A673 (cell line): Measurements from ENCODE around the gene DYNLT1. TPM values are rescaled to one million over a fixed set of nuclear protein-coding genes. Genes with fewer than 3 reads are reported as not detected.

Experiments used
- Bru-seq: library from RNA; stranded (reverse); fragments of 400-500 nt; gene quantifications from one replicate; lab custom pipeline; 2021; lab: Mats Ljungman, UMichigan
- BruChase-seq, 2 experiments: library from RNA; stranded (reverse); fragments of 400-500 nt; gene quantifications; one replicate each; lab custom pipeline; 2021; lab: Mats Ljungman, UMichigan
- BruUV-seq: library from RNA; stranded (reverse); fragments of 400-500 nt; replicated peaks from 2 replicates; lab custom pipeline; 2021; lab: Mats Ljungman, UMichigan
- CTCF ChIA-PET: fragments of 300-600 bp; sonication (Branson Sonifier 250); formaldehyde crosslinking; loops from one replicate; lab custom pipeline; 2022; ENCODE audit warnings: antibody characterized with exemption; lab: Charles Lee
- POLR2A ChIA-PET: fragments of 300-600 bp; sonication (Branson Sonifier 250); formaldehyde crosslinking; loops from one replicate; lab custom pipeline; 2022; ENCODE audit warnings: antibody characterized with exemption; ENCODE audit not compliant: low non-redundant PET; lab: Charles Lee
- DNase-seq: peaks from one replicate; pipeline ENCODE4 v3.0.0-alpha.2; 2015; ENCODE audit warnings: low spot score
- H3K27ac ChIP-seq: fragments of 200-600 bp; sonication (generic); 2 replicates; pipeline ENCODE4 v1.5.1; 2016; ENCODE audit warnings: mixed run types, low read depth, mild to moderate bottlenecking, mixed read lengths, antibody characterized with exemption, low read length; ENCODE audit not compliant: poor library complexity, severe bottlenecking
- H3K27me3 ChIP-seq: fragments of 200-600 bp; sonication (generic); replicated peaks from 2 replicates; pipeline ENCODE4 v1.6.1; 2017; ENCODE audit warnings: mixed run types, low read depth, mild to moderate bottlenecking, mixed read lengths, antibody characterized with exemption, low read length; ENCODE audit not compliant: insufficient read depth, poor library complexity
- H3K36me3 ChIP-seq: fragments of 200-600 bp; sonication (generic); 2 replicates; pipeline ENCODE4 v1.6.1; 2016; ENCODE audit warnings: mixed run types, mild to moderate bottlenecking, mixed read lengths, antibody characterized with exemption, low read length; ENCODE audit not compliant: insufficient read depth, poor library complexity, severe bottlenecking
- H3K4me1 ChIP-seq: fragments of 200-600 bp; sonication (generic); 2 replicates; pipeline ENCODE4 v1.6.1; 2017; ENCODE audit warnings: mixed run types, mild to moderate bottlenecking, mixed read lengths, antibody characterized with exemption, low read length; ENCODE audit not compliant: insufficient read depth, poor library complexity, severe bottlenecking
- H3K4me3 ChIP-seq: fragments of 200-600 bp; sonication (generic); 2 replicates; pipeline ENCODE4 v1.5.1; 2016; ENCODE audit warnings: low read depth, mixed run types, mild to moderate bottlenecking, mixed read lengths, low read length; ENCODE audit not compliant: poor library complexity, severe bottlenecking
- H3K9me3 ChIP-seq: fragments of 200-600 bp; sonication (generic); 2 replicates; pipeline ENCODE4 v1.6.1; 2016; ENCODE audit warnings: mixed run types, low read depth, mild to moderate bottlenecking, mixed read lengths, antibody characterized with exemption, low read length; ENCODE audit not compliant: poor library complexity, severe bottlenecking
- CTCF ChIP-seq: fragments of 300-800, 200-600 bp; sonication (generic); conservative IDR thresholded peaks from 2 replicates; pipeline ENCODE4 v1.5.1; 2017; ENCODE audit warnings: low read depth, mild to moderate bottlenecking, antibody characterized with exemption, low read length, moderate library complexity, mixed read lengths
- EZH2 ChIP-seq: fragments of 200-600 bp; sonication (generic); IDR thresholded peaks from 2 replicates; pipeline ENCODE4 v1.6.1; 2017; ENCODE audit warnings: borderline replicate concordance, low read depth, mild to moderate bottlenecking, mixed read lengths, antibody characterized with exemption, low read length; ENCODE audit not compliant: poor library complexity, severe bottlenecking
- intact Hi-C: fragments of 100-400 bp; cut with micrococcal nuclease; formaldehyde crosslinking; loops from one replicate; pipeline ENCODE4 v1.10.0; 2022; ENCODE audit not compliant: unreplicated experiment
- long read RNA-seq: library from polyadenylated mRNA; stranded (forward); transcript quantifications from one replicate; pipeline ENCODE4 v2.0.0, GENCODE V29; 2022
- total RNA-seq: library from RNA; stranded (reverse); gene quantifications from 2 replicates; pipeline ENCODE4 v1.2.3, GENCODE V29; 2021

DYNLT1 gene
- total RNA-seq (137 and 138 TPM in 2 replicates), Bru-seq, nascent RNA (percentile 88 among the genes with signal in this experiment), BruChase-seq, experiment 1, labeled RNA remaining after a 2-hour chase (percentile 86 among the genes with signal in this experiment), BruChase-seq, experiment 2, labeled RNA remaining after a 6-hour chase (percentile 90 among the genes with signal in this experiment)
- long read RNA-seq, transcript DYNLT1-203 (5 exons, 726 nt): major isoform, 144 of 168 reads
- long read RNA-seq, partial matches to known transcripts: 6 of 168 reads
- long read RNA-seq, other reads (novel, unspliced or antisense): 12 of 168 reads

- intact Hi-C loops: no loop called here
- peak within 1 kb of the TSS; percentile 96 for H3K4me3 ChIP-seq
- H3K27me3 ChIP-seq: no peaks in the 10 kb centered on the region
- H3K27ac ChIP-seq: peak within 1 kb of the TSS; percentile 83
- no peaks in the 10 kb centered on the region for H3K36me3 ChIP-seq
- ChIA-PET POLR2A (no interaction called here), CTCF (no interaction called here)
- H3K9me3 ChIP-seq: no peaks in the 10 kb centered on the region
- H3K4me1 ChIP-seq: peaks cover 22% of the 10 kb centered on the region
- BruUV-seq: no TSS peak
- no peak for TF ChIP-seq CTCF
- no peak for TF ChIP-seq EZH2
- DNase-seq: peak; percentile 89
Measured at GRCh38 chr6:158644231-158645063, at the start of gene DYNLT1. Gene DYNLT1, minus strand, starts transcription at chr6:158644743. Its CDS starts 35 bp downstream, at chr6:158644708.

GRCh38 chr6:158688860-158689259 is 44.3 kb upstream of the DYNLT1 start:
- CTCF ChIA-PET: no interaction called here
- H3K27me3 ChIP-seq: no peaks in the 10 kb centered on the region
- no peak for DNase-seq
- no peak overlapping the region for H3K27ac ChIP-seq
- H3K4me3 ChIP-seq: no peak overlapping the region
- TF ChIP-seq EZH2: no peak
- no peak for TF ChIP-seq CTCF
- no peaks in the 10 kb centered on the region for H3K36me3 ChIP-seq
- H3K4me1 ChIP-seq: no peaks in the 10 kb centered on the region
- POLR2A ChIA-PET: no interaction called here
- no TSS peak for BruUV-seq
- intact Hi-C loops: no loop called here
- H3K9me3 ChIP-seq: no peaks in the 10 kb centered on the region

- Histone ChIP-seq H3K36me3 (no peaks in the 10 kb centered on the region), H3K4me1 (no peaks in the 10 kb centered on the region), H3K27ac (no peak overlapping the region), H3K27me3 (no peaks in the 10 kb centered on the region), H3K4me3 (no peak overlapping the region), H3K9me3 (no peaks in the 10 kb centered on the region)
- intact Hi-C loops: no loop called here
- ChIA-PET POLR2A (no interaction called here), CTCF (no interaction called here)
- DNase-seq: no peak
- no TSS peak for BruUV-seq
- TF ChIP-seq CTCF: no peak
- TF ChIP-seq EZH2: no peak
Measured at GRCh38 chr6:158687506-158687905, 43.0 kb upstream of the DYNLT1 start.
